Stimulated activated memory B cell treated with anti-CD40 and anti-IgM and Interleukin-4, amounts not matched to agents 10 μg/mL and 1 μg/mL and 100 μg/mL, for 72 hours (primary cell): Measurements from ENCODE around the gene IST1.
A peak's percentile ranks its signal among the peaks of the same experiment; 100 is the strongest.
"Not testable (repeated sequence)": the region's sequence is repeated elsewhere in the genome, so short reads cannot be mapped to it uniquely, and the experiment has no call there.

ENCODE experiments used
- ATAC-seq: fragments of 150-1000 bp; cut with Tn5 transposase; 2 replicates; pipeline ENCODE4 v1.10.0; 2021
- H3K27ac Mint-ChIP-seq: one replicate; pipeline ENCODE4 v1.8.0; 2022; ENCODE audit warnings: mild to moderate bottlenecking, mixed read lengths
- H3K27me3 Mint-ChIP-seq: one replicate; pipeline ENCODE4 v1.8.0; 2022; ENCODE audit warnings: mixed read lengths
- H3K36me3 Mint-ChIP-seq: one replicate; pipeline ENCODE4 v1.8.0; 2022; ENCODE audit warnings: mixed read lengths
- H3K4me1 Mint-ChIP-seq: one replicate; pipeline ENCODE4 v1.8.0; 2022; ENCODE audit warnings: mixed read lengths
- H3K4me3 Mint-ChIP-seq: one replicate; pipeline ENCODE4 v1.8.0; 2022; ENCODE audit warnings: mild to moderate bottlenecking, moderate library complexity, mixed read lengths
- H3K9me3 Mint-ChIP-seq: one replicate; pipeline ENCODE4 v1.8.0; 2022; ENCODE audit warnings: mixed read lengths

Gene IST1

DNA sequence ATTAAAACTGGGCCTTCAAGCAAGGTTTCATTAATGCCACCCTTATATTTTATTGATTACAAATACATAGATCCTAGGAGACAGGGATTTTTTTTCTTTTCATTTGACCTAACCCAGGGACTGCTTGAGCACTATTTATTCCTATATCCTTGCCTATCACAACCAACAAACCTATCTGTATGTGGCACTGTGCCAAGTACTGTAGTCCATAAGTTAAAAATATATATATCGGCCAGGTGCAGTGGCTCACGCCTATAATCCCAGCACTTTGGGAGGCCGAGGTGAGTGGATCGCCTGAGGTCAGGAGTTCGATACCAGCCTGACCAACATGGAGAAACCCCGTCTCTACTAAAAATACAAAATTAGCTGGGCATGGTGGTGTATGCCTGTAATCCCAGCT, 28.2 kb upstream of the IST1 start:
- H3K27ac Mint-ChIP-seq, H3K9me3 Mint-ChIP-seq, H3K4me1 Mint-ChIP-seq, H3K27me3 Mint-ChIP-seq, H3K4me3 Mint-ChIP-seq, ATAC-seq: not testable (repeated sequence)
- peaks cover 26% of the 10 kb centered on the region for H3K36me3 Mint-ChIP-seq

DNA sequence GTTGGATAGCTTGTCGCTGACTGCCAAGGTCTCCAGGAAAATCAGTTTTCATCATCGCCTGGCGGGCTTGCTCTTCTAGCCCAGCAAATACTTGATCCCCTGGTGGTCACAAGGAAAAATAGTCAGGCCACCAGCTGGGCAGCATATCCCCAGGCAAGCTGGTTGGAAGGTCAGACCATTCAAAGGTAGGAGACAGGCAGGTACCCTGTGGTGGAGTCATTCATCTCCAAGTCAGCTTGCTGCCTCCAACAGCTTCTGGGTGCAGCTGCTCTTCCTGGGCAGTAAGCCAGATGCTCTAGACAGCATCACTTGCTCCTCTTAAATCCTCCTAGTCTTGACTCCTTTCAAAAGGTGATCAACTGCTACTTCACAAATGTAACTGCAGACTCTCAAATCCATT, 27.4 kb upstream of the IST1 start:
- H3K27me3 Mint-ChIP-seq = no peaks in the 10 kb centered on the region
- ATAC-seq = no peak
- H3K36me3 Mint-ChIP-seq = peaks cover 26% of the 10 kb centered on the region
- H3K4me3 Mint-ChIP-seq = no peak overlapping the region
- no peaks in the 10 kb centered on the region for H3K9me3 Mint-ChIP-seq
- H3K4me1 Mint-ChIP-seq = peaks cover 8% of the 10 kb centered on the region
- H3K27ac Mint-ChIP-seq = peak overlapping the region; percentile 28

DNA sequence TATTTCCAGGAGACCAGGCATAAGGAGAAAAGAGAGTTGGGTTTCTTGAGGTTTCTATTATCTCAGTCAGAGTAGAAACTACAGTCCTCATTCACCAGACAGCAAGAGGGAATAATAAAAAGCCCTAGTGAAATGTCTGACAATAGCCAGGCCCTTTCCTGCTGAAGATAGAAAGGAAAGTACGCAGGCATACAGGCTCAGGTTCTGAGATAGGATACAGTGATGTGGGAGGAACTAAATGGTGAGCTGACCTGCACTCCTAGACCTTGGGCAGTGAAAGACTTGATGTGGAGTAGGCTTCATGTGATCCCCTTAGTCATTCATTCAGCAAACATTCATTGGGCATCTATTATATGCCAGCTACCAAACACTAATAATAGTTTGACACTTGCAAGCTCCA, 26.2 kb upstream of the IST1 start:
- no peak overlapping the region for H3K4me3 Mint-ChIP-seq
- no peak overlapping the region for H3K27ac Mint-ChIP-seq
- peaks cover 26% of the 10 kb centered on the region for H3K36me3 Mint-ChIP-seq
- no peaks in the 10 kb centered on the region for H3K27me3 Mint-ChIP-seq
- H3K4me1 Mint-ChIP-seq = peaks cover 8% of the 10 kb centered on the region
- no peaks in the 10 kb centered on the region for H3K9me3 Mint-ChIP-seq
- ATAC-seq = no peak

- Mint-ChIP-seq H3K27ac (peak overlapping the region; percentile 23), H3K4me3 (no peak overlapping the region), H3K9me3 (no peaks in the 10 kb centered on the region), H3K27me3 (no peaks in the 10 kb centered on the region), H3K4me1 (peaks cover 15% of the 10 kb centered on the region), H3K36me3 (peaks cover 10% of the 10 kb centered on the region)
- ATAC-seq = no peak
Observed at GRCh38 chr16:71870818-71871217, 24.5 kb upstream of the IST1 start.

DNA sequence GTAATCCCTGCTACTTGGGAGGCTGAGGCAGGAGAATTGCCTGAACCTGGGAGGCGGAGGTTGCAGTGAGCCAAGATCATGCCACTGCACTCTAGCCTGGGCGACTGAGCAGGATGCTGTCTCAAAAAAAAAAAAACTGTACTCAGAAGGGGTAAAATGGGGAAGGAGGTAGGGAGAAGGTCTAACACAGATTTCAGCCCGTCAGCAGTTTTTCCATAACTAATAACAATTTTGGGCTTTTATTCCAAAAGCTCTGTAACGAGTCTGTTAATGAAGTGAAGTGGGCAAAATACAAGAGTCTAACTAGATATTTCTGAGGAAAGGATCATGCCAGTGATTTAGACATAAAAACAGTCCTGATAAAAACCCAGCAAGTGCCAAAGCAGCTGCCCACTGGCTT, 22.1 kb upstream of the IST1 start:
- Mint-ChIP-seq H3K27me3 (no peaks in the 10 kb centered on the region), H3K4me1 (peaks cover 15% of the 10 kb centered on the region), H3K9me3 (no peaks in the 10 kb centered on the region), H3K4me3 (no peak overlapping the region), H3K36me3 (peaks cover 21% of the 10 kb centered on the region), H3K27ac (peak overlapping the region; percentile 15)
- no peak for ATAC-seq

GRCh38 chr16:71878911-71879310, 16.4 kb upstream of the IST1 start:
- H3K27me3 Mint-ChIP-seq = no peaks in the 10 kb centered on the region
- H3K36me3 Mint-ChIP-seq = peaks cover 28% of the 10 kb centered on the region
- no peaks in the 10 kb centered on the region for H3K9me3 Mint-ChIP-seq
- no peak for ATAC-seq
- no peak overlapping the region for H3K4me3 Mint-ChIP-seq
- H3K4me1 Mint-ChIP-seq = peaks cover 48% of the 10 kb centered on the region
- peak overlapping the region; percentile 92 for H3K27ac Mint-ChIP-seq

GRCh38 chr16:71880176-71880575, 15.2 kb upstream of the IST1 start:
- Mint-ChIP-seq H3K4me1 (peaks cover 53% of the 10 kb centered on the region), H3K4me3 (no peak overlapping the region), H3K36me3 (peaks cover 28% of the 10 kb centered on the region), H3K9me3 (no peaks in the 10 kb centered on the region), H3K27me3 (no peaks in the 10 kb centered on the region), H3K27ac (peak overlapping the region; percentile 92)
- ATAC-seq = no peak

DNA sequence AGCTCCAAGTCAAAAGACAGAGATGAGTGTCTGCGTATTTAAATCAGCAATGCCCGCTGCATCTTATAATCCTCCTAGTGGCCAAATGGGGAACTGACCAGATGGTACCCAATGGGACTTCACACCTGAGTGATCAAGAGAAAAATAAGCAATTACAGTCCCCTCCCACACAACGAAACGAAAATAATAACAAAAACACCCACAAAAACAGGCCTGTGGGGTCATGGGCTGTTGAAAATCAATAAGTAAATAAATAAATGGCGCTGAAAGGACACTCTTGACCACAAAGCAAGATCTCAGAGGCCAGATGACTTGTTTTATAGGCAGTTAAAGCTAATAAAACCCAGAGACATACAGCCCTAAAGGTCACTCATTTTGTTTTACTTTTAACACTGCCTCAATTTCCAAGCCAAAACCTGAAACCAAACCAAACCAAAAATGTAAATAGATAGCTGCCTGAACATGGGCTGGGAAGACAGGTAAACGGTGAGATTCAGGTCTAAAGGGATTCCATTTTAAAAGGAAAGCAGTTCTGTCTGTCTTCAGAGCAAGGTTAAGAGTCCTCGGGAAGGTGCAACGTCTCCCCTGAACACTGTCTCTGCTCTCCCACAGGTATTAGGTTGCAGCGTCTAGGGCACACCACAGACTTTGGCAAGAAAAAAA, 12.7 kb upstream of the IST1 start:
- Mint-ChIP-seq H3K27ac (peak overlapping the region; percentile 92), H3K4me3 (peak overlapping the region; percentile 84), H3K27me3 (no peaks in the 10 kb centered on the region), H3K9me3 (no peaks in the 10 kb centered on the region), H3K4me1 (peaks cover 54% of the 10 kb centered on the region), H3K36me3 (peaks cover 18% of the 10 kb centered on the region)
- peak; percentile 72 for ATAC-seq

GRCh38 chr16:71883168-71883848, 12.0 kb upstream of the IST1 start:
- Mint-ChIP-seq H3K9me3 (no peaks in the 10 kb centered on the region), H3K36me3 (peaks cover 18% of the 10 kb centered on the region), H3K27ac (peak overlapping the region; percentile 92), H3K4me3 (peak overlapping the region; percentile 100), H3K4me1 (peaks cover 54% of the 10 kb centered on the region), H3K27me3 (no peaks in the 10 kb centered on the region)
- ATAC-seq = peak; percentile 81

- peak within 1 kb of the TSS; percentile 100 for H3K4me3 Mint-ChIP-seq
- no peaks in the 10 kb centered on the region for H3K9me3 Mint-ChIP-seq
- H3K36me3 Mint-ChIP-seq = peaks cover 13% of the 10 kb centered on the region
- ATAC-seq = peak; percentile 82
- no peaks in the 10 kb centered on the region for H3K27me3 Mint-ChIP-seq
- H3K4me1 Mint-ChIP-seq = peaks cover 52% of the 10 kb centered on the region
- H3K27ac Mint-ChIP-seq = peak within 1 kb of the TSS; percentile 95
Observed at GRCh38 chr16:71883849-71884638, 11.3 kb upstream of the IST1 start, which contains the start of gene ZNF821. ZNF821 (minus strand) TSS chr16:71884182; CDS start chr16:71879946, 4,236 bp downstream.

GRCh38 chr16:71885261-71885650, 10.1 kb upstream of the IST1 start:
- H3K9me3 Mint-ChIP-seq = no peaks in the 10 kb centered on the region
- H3K4me3 Mint-ChIP-seq = peak overlapping the region; percentile 100
- no peaks in the 10 kb centered on the region for H3K27me3 Mint-ChIP-seq
- ATAC-seq = no peak
- H3K4me1 Mint-ChIP-seq = peaks cover 40% of the 10 kb centered on the region
- H3K27ac Mint-ChIP-seq = peak overlapping the region; percentile 95
- H3K36me3 Mint-ChIP-seq = peaks cover under 1% of the 10 kb centered on the region

- Mint-ChIP-seq H3K9me3 (no peaks in the 10 kb centered on the region), H3K36me3 (no peaks in the 10 kb centered on the region), H3K4me3 (no peak overlapping the region), H3K4me1 (peaks cover 23% of the 10 kb centered on the region), H3K27ac (no peak overlapping the region), H3K27me3 (no peaks in the 10 kb centered on the region)
- no peak for ATAC-seq
Observed at GRCh38 chr16:71889147-71889546, 6.2 kb upstream of the IST1 start.

- ATAC-seq = no peak
- Mint-ChIP-seq H3K4me1 (peaks cover 34% of the 10 kb centered on the region), H3K27me3 (no peaks in the 10 kb centered on the region), H3K27ac (peak overlapping the region; percentile 98), H3K9me3 (no peaks in the 10 kb centered on the region), H3K36me3 (no peaks in the 10 kb centered on the region), H3K4me3 (peak overlapping the region; percentile 97)
Observed at GRCh38 chr16:71893888-71894228, 1.5 kb upstream of the IST1 start.

DNA sequence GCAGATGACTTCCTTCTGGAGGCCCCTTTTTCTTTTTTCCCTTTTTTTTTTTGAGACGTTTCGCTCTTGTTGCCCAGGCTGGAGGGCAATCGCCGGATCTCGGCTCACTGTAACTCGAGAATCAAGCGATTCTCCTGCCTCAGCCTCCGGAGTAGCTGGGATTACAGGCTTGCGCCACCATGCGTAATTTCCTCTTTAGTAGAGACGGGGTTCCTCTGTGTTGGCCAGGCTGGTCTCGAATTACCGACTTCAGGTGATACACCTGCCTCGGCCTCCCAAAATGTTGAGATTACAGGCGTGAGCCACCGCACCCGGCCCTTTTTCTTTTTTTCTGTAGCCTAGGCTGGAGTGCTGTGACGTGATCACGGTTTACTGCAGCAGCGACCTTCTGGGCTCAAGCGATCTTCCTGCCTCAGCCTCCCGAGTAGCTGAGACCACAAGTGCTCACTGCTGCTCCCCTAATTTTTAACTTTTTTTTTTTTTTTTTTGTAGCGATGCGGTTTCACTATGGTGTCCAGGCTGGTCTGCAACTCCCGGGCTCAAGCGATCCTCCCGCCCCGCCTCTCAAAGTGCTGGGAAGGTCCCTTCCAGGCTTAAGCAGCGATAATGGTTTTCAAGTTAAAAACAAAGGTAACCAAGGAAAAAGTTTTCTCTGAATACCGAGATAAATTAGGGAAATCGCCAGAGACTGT, 956 bp upstream of the IST1 start:
- ATAC-seq = peak; percentile 25
- H3K9me3 Mint-ChIP-seq = no peaks in the 10 kb centered on the region
- peak overlapping the region; percentile 97 for H3K4me3 Mint-ChIP-seq
- peaks cover 39% of the 10 kb centered on the region for H3K4me1 Mint-ChIP-seq
- H3K27me3 Mint-ChIP-seq = no peaks in the 10 kb centered on the region
- no peaks in the 10 kb centered on the region for H3K36me3 Mint-ChIP-seq
- peak overlapping the region; percentile 98 for H3K27ac Mint-ChIP-seq
